ENCODE data around the gene DYRK1B. TPM values are rescaled to one million over a fixed set of nuclear protein-coding genes. Genes with fewer than 3 reads are reported as not detected.

The DYRK1B gene
- polyA plus RNA-seq, 1 of the 3 experiments (the other 2 are of a cell fraction), result 17.2 TPM

DNA sequence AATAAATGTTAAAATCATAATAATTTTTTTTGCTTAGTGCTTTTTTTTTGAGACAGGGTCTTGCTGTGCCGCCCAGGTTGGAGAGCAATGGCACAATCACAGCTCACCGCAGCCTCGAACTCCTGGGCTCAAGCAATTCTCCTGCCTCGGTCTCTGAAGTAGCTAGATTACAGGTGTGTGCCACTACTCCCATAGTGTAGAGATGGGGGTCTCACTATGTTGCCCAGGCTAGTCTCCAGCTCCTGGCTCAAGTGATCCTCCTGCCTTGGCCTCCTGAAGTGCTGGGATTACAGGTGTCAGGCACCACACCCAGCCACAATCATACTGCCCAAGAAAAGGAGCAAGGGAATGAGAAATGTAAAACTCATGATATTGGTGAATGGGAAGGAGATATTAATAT is 7.1 kb upstream of the DYRK1B start:
- Histone ChIP-seq H2AFZ (ENCODE audit: low read depth) (no peak overlapping the region), H3K9me3 (no peaks in the 10 kb centered on the region), H3K9me2 (no peaks in the 10 kb centered on the region), H3K4me2 (no peak overlapping the region), H3K79me2 (ENCODE audit: insufficient read depth) (peaks cover 62% of the 10 kb centered on the region), H3F3A (replicated peaks; ENCODE audit: insufficient read depth) (no peaks in the 10 kb centered on the region), H4K20me1 (ENCODE audit: insufficient read depth) (peaks cover 14% of the 10 kb centered on the region), H3K4me1 (ENCODE audit: control insufficient read depth in 1 of 2, insufficient read depth in 2 of 2, low read depth in 1 of 2, low read length in 1 of 2) (peaks cover 8 to 16% of the 10 kb centered on the region in 2 experiments; a peak in 2 of 4 replicates), H3K27ac (ENCODE audit: low read depth in 2 of 2, low read length in 1 of 2) (no peak overlapping the region), H3K27me3 (ENCODE audit: insufficient read depth) (no peaks in the 10 kb centered on the region), H3K9ac (no peak overlapping the region), H3K4me3 (ENCODE audit: low read depth in 2 of 2, low read length in 1 of 2) (no peak overlapping the region), H3K36me3 (replicated peaks in 1 of 2; ENCODE audit: control insufficient read depth in 1 of 2, insufficient read depth in 2 of 2, low read length in 1 of 2) (peaks cover 20 to 37% of the 10 kb centered on the region in 2 experiments)
- TF ChIP-seq, protein P1, sequence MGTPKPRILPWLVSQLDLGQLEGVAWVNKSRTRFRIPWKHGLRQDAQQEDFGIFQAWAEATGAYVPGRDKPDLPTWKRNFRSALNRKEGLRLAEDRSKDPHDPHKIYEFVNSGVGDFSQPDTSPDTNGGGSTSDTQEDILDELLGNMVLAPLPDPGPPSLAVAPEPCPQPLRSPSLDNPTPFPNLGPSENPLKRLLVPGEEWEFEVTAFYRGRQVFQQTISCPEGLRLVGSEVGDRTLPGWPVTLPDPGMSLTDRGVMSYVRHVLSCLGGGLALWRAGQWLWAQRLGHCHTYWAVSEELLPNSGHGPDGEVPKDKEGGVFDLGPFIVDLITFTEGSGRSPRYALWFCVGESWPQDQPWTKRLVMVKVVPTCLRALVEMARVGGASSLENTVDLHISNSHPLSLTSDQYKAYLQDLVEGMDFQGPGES (IDR thresholded peaks at IDR 0.05; ENCODE audit: low read depth, low read length), result no peak
- TF ChIP-seq JUND (IDR thresholded peaks at IDR 0.05) (no peak), GABPA (IDR thresholded peaks at IDR 0.05; ENCODE audit: low read depth) (no peak)
- TF ChIP-seq, protein P2, sequence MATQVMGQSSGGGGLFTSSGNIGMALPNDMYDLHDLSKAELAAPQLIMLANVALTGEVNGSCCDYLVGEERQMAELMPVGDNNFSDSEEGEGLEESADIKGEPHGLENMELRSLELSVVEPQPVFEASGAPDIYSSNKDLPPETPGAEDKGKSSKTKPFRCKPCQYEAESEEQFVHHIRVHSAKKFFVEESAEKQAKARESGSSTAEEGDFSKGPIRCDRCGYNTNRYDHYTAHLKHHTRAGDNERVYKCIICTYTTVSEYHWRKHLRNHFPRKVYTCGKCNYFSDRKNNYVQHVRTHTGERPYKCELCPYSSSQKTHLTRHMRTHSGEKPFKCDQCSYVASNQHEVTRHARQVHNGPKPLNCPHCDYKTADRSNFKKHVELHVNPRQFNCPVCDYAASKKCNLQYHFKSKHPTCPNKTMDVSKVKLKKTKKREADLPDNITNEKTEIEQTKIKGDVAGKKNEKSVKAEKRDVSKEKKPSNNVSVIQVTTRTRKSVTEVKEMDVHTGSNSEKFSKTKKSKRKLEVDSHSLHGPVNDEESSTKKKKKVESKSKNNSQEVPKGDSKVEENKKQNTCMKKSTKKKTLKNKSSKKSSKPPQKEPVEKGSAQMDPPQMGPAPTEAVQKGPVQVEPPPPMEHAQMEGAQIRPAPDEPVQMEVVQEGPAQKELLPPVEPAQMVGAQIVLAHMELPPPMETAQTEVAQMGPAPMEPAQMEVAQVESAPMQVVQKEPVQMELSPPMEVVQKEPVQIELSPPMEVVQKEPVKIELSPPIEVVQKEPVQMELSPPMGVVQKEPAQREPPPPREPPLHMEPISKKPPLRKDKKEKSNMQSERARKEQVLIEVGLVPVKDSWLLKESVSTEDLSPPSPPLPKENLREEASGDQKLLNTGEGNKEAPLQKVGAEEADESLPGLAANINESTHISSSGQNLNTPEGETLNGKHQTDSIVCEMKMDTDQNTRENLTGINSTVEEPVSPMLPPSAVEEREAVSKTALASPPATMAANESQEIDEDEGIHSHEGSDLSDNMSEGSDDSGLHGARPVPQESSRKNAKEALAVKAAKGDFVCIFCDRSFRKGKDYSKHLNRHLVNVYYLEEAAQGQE (IDR thresholded peaks at IDR 0.05; ENCODE audit: low read depth, low read length), result no peak
- CTCF ChIA-PET, result interaction anchor here (1.9 to 6.7 kb wide), 2 partner anchors 18 to 48 kb away, joined by 5 to 143 read pairs; no protein-coding TSS in a partner anchor
- WGBS (ENCODE audit: low lambda C conversion rate), result 96% methylated on average over 4 of the region's 4 CpGs
- no peak for DNase-seq
- POLR2A ChIA-PET, result no interaction called here

DNA sequence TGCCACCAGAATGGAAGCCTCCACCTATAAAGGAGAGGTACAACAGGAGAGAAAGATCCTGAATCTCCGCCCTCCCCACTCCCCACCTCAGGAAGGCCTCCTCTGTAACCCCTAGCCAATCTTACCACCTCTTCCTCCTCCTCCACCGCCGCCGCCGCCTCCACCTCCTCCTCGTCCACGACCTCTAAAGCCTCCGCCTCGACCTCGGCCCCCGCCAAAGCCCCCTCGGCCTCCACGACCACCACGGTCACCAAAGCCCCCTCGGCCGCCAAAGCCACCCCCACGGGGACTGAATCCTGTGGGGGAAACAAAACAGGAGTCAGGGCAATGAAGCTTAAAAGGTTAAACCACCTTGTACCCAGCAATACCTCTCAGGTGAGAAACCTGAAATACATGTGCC is 6.5 kb upstream of the DYRK1B start:
- Histone ChIP-seq H3K4me3 (ENCODE audit: low read depth in 2 of 2, low read length in 1 of 2) (no peak overlapping the region), H2AFZ (ENCODE audit: low read depth) (no peak overlapping the region), H3K9me3 (no peaks in the 10 kb centered on the region), H3K79me2 (ENCODE audit: insufficient read depth) (peaks cover 57% of the 10 kb centered on the region), H3K9ac (no peak overlapping the region), H3F3A (replicated peaks; ENCODE audit: insufficient read depth) (no peaks in the 10 kb centered on the region), H3K36me3 (replicated peaks in 1 of 2; ENCODE audit: control insufficient read depth in 1 of 2, insufficient read depth in 2 of 2, low read length in 1 of 2) (peaks cover 24 to 42% of the 10 kb centered on the region in 2 experiments), H3K9me2 (no peaks in the 10 kb centered on the region), H3K27me3 (ENCODE audit: insufficient read depth) (no peaks in the 10 kb centered on the region), H3K4me1 (ENCODE audit: control insufficient read depth in 1 of 2, insufficient read depth in 2 of 2, low read depth in 1 of 2, low read length in 1 of 2) (peaks cover 8 to 15% of the 10 kb centered on the region in 2 experiments; a peak in 2 of 4 replicates), H3K27ac (ENCODE audit: low read depth in 2 of 2, low read length in 1 of 2) (no peak overlapping the region), H4K20me1 (ENCODE audit: insufficient read depth) (peaks cover 14% of the 10 kb centered on the region), H3K4me2 (no peak overlapping the region)
- TF ChIP-seq SIN3A (IDR thresholded peaks at IDR 0.05; ENCODE audit: borderline replicate concordance, low read depth, low read length), result no peak
- TF ChIP-seq RXRA (IDR thresholded peaks at IDR 0.05; ENCODE audit: borderline replicate concordance, low read depth), result no peak
- TF ChIP-seq, protein P3, sequence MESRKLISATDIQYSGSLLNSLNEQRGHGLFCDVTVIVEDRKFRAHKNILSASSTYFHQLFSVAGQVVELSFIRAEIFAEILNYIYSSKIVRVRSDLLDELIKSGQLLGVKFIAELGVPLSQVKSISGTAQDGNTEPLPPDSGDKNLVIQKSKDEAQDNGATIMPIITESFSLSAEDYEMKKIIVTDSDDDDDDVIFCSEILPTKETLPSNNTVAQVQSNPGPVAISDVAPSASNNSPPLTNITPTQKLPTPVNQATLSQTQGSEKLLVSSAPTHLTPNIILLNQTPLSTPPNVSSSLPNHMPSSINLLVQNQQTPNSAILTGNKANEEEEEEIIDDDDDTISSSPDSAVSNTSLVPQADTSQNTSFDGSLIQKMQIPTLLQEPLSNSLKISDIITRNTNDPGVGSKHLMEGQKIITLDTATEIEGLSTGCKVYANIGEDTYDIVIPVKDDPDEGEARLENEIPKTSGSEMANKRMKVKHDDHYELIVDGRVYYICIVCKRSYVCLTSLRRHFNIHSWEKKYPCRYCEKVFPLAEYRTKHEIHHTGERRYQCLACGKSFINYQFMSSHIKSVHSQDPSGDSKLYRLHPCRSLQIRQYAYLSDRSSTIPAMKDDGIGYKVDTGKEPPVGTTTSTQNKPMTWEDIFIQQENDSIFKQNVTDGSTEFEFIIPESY (IDR thresholded peaks at IDR 0.05; ENCODE audit: borderline replicate concordance, low read depth), result no peak
- TF ChIP-seq FOXJ3 (CRISPR knock-in tag; IDR thresholded peaks at IDR 0.05), result no peak
- no peak for TF ChIP-seq ELF1 (IDR thresholded peaks at IDR 0.05)
- TF ChIP-seq USF1 (IDR thresholded peaks at IDR 0.05; ENCODE audit: borderline replicate concordance, low read depth), result no peak
- TF ChIP-seq TCF12 (IDR thresholded peaks at IDR 0.05), result no peak
- no peak for TF ChIP-seq RCOR1 (IDR thresholded peaks at IDR 0.05; ENCODE audit: low read length)
- no peak for TF ChIP-seq EP300 (IDR thresholded peaks at IDR 0.05; ENCODE audit: borderline replicate concordance in 1 of 2, low read depth in 1 of 2, low read length in 1 of 2)
- TF ChIP-seq SMC3 (IDR thresholded peaks at IDR 0.05; ENCODE audit: low read depth, low read length), result no peak
- 94% methylated on average over 17 of the region's 17 CpGs for WGBS (ENCODE audit: low lambda C conversion rate)
- POLR2A ChIA-PET, result no interaction called here
- DNase-seq, result no peak
- CTCF ChIA-PET, result interaction anchor here (6.7 kb wide), 1 partner anchor 47 kb away, joined by 143 read pairs; no protein-coding TSS in a partner anchor

All from SK-N-SH (cell line).